Retina (tissue), 1 donor: ENCODE measurements around the gene C20orf204.

Experiments
- DNase-seq: peaks from one replicate; pipeline ENCODE4 v3.0.0-alpha.2; 2016

The C20orf204 gene

GRCh38 chr20:64056889-64057627, 21.1 kb downstream of the C20orf204 start:
- no peak for DNase-seq

- DNase-seq = peak; percentile 76
Observed at GRCh38 chr20:64057628-64058498, 21.9 kb downstream of the C20orf204 start.

GRCh38 chr20:64058536-64058935, 22.6 kb downstream of the C20orf204 start:
- DNase-seq = no peak

- no peak for DNase-seq
Observed at GRCh38 chr20:64062276-64062595, 26.3 kb downstream of the C20orf204 start.

- peak; percentile 97 for DNase-seq
Observed at GRCh38 chr20:64062596-64063388, 26.8 kb downstream of the C20orf204 start, which contains the start of gene TCEA2. TCEA2 (plus strand) TSS chr20:64063198; CDS start chr20:64063313, 115 bp downstream.

- peak; percentile 63 for DNase-seq
Observed at GRCh38 chr20:64063389-64064144, 27.6 kb downstream of the C20orf204 start.

GRCh38 chr20:64064145-64064698, 28.2 kb downstream of the C20orf204 start:
- DNase-seq = no peak

GRCh38 chr20:64065062-64065973, 29.3 kb downstream of the C20orf204 start:
- no peak for DNase-seq

GRCh38 chr20:64065974-64066343, 30.0 kb downstream of the C20orf204 start:
- no peak for DNase-seq

GRCh38 chr20:64067005-64067632, 31.1 kb downstream of the C20orf204 start:
- no peak for DNase-seq

- DNase-seq = no peak
Observed at GRCh38 chr20:64067733-64068307, 31.8 kb downstream of the C20orf204 start.

GRCh38 chr20:64068386-64069208, 32.6 kb downstream of the C20orf204 start:
- DNase-seq = no peak

GRCh38 chr20:64069209-64069613, 33.2 kb downstream of the C20orf204 start:
- DNase-seq = no peak

- peak; percentile 67 for DNase-seq
Observed at GRCh38 chr20:64069614-64070243, 33.7 kb downstream of the C20orf204 start.

GRCh38 chr20:64070244-64070993, 34.4 kb downstream of the C20orf204 start:
- DNase-seq = no peak

- no peak for DNase-seq
Observed at GRCh38 chr20:64071341-64072332, 35.7 kb downstream of the C20orf204 start.
